ENCODE data around the gene LGR5. TPM values are rescaled to one million over a fixed set of nuclear protein-coding genes. Genes with fewer than 3 reads are reported as not detected.

The LGR5 gene
- 0.24 and 0.50 TPM in 2 replicates for total RNA-seq

GRCh38 chr12:71439613-71440344 lies at the start of gene LGR5:
TSS of gene LGR5 (plus strand) at chr12:71439798. CDS start at chr12:71440081, 283 bp downstream.

Other genes with a start within 250 kb of the LGR5 start
- gene ZFC3H1, start 224.1 kb downstream of the LGR5 start, total RNA-seq = 20.3 and 31.3 TPM in 2 replicates
- gene THAP2, start 224.5 kb downstream of the LGR5 start, total RNA-seq = 3.1 and 3.2 TPM in 2 replicates
- 8.0 and 28.8 TPM in 2 replicates for gene TMEM19, start 246.3 kb downstream of the LGR5 start, total RNA-seq